Measurements from ENCODE around the gene CCNJL.

The CCNJL gene

DNA sequence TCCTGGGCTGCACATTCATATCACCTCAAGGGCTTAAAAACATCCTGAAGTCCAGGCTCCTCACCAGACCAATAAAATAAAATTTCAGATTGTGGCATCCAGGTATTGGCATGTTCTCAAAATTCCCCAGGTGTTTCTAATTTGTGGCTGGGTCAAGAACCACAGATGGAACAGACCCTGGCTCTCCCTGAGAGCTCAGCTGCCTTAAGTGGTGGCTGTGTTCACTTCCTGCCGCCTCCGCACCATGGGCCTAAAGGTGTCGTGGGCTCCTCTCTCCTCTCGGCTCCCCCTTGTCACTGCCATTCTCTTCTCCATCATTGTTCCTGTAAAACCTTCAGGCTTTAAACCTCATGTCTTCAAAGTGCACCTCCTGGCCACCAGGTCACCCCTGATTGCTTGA lies 17.8 kb upstream of the CCNJL start:
- DNase-seq: no peak

DNA sequence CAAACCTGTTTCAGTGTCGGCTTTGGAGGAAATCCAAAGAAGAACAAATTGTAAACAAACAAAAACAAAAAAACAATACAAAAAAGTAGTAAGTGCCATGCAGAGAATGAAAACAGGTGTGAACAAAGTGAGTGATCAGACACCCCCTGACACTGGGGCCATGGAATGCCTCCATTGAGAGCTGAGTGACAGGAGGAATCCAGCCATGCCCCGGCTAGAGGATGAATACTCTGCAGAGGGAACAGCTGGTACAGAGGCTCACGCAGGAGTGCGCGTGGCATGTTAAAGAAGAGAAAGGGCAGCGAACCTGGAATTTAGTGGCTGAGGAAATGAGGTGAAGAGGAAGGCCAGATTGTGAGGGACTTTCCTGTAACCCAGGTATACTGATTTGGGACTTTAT lies 15.5 kb upstream of the CCNJL start:
- DNase-seq: no peak

GRCh38 chr5:160326981-160327380 lies 14.6 kb upstream of the CCNJL start:
- no peak for DNase-seq

- DNase-seq: no peak
Measured at GRCh38 chr5:160325716-160326115, 13.4 kb upstream of the CCNJL start.

DNA sequence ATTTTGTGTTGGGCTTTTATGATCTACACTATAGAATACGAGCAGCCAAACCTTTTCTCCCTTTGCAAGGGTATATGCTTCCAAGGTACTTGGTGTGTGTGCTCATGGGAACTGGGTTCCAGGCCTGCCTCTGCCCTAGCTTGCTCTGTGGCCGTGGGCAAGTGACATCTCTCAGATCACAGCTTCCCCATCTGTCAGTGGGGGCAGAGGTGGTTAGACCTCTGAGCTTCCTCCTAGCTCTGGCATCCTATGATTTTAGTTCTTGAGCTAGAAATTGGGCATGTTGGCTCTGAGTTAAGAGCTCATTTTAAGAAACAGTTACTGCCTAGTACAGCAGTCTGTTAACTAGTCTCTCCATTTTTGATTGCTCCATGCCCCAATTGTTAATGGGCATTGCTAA lies 12.5 kb upstream of the CCNJL start:
- no peak for DNase-seq

DNA sequence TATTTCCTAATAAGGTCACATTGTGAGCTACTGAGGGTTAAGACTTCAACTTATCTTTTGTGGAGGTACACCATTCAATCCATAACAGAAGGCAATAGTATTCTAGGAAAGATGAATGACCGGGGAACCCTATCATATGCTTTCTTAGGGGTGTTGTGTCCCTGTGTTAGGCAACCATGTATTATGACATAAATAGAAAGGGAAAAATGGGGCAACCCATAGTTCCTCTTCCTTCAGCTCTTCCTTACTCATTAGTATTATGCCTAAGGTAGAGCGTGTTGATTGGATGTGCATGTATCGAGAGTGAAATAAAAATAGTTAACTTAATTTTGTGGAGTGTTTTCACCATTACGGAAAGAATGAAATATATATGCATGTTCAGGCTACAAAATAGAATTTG lies 6.0 kb upstream of the CCNJL start:
- no peak for DNase-seq

DNA sequence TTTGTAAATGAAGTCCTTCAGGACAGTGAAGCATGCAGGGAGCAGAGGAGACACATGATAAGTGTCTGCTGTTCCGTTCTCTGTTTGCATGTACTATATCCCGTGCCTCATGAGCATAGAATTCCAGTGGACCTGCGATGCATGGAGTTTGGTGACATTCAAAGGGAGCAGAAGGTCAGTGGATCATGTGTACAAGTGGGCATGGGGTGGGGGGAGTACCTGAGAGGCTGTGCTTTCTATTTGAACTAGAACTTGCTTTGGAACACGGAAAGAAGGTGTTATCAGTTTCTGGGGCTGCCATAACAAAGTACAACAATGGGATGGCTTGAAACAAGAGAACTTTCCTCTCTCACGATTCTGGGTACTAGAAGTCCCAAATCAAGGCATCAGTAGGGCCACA lies 5.1 kb upstream of the CCNJL start:
- no peak for DNase-seq

- no peak for DNase-seq
Measured at GRCh38 chr5:160315968-160316367, 3.6 kb upstream of the CCNJL start.

GRCh38 chr5:160312960-160313727 lies 780 bp upstream of the CCNJL start:
- DNase-seq: no peak

DNA sequence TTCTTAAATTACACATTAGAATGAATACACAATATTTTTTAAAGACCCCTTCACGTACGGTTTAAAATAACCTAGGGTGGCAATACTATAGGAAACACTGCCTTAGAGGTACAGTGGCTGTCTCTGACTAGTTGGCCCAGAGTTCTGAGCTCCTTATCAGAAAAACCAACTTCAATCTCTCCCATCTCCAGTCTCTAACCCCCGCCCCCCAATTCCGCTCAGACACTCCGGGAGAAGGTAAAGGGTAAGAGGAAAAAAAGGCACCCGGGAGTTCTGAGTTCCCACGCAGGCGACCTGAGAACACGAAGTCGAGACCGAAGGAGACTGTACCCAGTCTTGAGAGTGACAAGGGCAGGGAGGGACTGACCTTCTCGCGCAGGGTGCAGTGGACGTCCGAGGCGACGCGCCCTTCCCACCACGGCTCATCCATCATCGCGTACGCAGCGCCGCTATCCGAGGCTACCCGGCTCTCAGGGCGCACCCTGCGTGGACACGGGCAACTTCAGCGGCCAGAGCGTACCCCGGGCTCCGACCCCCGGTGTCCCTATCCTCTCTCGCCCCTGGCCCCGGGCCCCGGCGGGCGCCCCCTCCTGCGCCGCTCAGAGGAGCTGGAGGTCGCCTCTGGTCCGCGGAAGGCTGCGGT lies 752 bp downstream of the CCNJL start:
- DNase-seq: no peak

- no peak for DNase-seq
Measured at GRCh38 chr5:160310552-160311295, 1.6 kb downstream of the CCNJL start.

- no peak for DNase-seq
Measured at GRCh38 chr5:160310140-160310539, 2.2 kb downstream of the CCNJL start.

GRCh38 chr5:160306696-160307095 lies 5.7 kb downstream of the CCNJL start:
- no peak for DNase-seq

GRCh38 chr5:160305319-160305718 lies 7.0 kb downstream of the CCNJL start:
- no peak for DNase-seq

DNA sequence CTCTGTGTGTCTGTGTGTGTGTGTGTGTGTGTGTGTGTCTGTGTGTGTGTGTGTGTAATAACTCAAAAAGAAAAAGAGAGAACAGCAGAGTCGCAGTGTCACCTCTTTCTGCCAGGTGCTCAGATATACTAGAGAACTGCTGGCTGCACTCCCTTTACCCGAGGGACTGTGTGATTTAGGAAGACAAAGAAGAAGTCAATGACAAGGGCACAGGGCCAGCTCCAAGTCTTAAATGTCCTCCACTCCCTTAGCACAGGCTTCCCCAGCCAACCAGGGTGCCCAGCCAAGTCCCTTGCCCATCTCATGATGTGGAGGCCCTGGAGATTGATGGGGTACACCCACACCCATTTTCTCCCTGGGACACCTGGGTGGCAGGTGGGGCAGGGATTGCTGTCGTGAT lies 8.7 kb downstream of the CCNJL start:
- no peak for DNase-seq

DNA sequence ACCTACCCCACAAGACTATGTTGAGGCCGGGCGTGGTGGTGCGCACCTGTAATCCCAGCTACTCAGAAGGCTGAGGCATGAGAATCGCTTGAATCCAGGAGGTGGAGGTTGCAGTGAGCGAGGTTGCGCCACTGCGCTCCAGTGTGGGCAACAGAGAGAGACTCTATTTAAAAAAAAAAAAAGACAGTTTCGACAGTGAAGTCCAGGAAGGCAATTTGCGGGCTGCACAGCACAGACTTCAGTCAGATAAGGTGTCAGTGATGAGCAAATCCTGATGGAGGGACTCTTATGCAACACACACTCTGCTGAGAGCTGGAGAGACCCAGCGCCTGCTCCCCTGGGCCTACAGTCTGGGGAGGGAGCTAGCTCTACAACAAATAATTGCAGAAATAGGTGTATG lies 14.2 kb downstream of the CCNJL start:
- DNase-seq: no peak

DNA sequence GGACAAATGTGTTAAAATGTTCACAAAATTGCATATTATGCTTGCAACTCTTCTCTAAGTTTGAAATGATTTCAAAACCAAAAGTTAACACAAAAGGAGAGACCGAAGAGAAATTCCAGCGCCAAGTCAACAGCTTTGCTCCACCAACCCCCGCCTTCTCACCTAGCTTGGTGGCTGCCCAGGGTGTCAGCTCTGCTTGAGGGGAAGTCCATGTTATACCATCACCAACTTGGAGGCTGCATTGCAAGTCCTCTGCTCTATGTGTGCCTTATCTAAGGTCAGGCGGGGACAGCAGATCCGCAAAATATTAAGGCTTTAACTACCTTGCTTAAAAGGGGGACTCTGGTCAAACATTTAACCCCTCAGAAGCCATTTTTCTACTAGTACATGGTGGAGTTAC lies 14.6 kb downstream of the CCNJL start:
- DNase-seq: no peak

DNA sequence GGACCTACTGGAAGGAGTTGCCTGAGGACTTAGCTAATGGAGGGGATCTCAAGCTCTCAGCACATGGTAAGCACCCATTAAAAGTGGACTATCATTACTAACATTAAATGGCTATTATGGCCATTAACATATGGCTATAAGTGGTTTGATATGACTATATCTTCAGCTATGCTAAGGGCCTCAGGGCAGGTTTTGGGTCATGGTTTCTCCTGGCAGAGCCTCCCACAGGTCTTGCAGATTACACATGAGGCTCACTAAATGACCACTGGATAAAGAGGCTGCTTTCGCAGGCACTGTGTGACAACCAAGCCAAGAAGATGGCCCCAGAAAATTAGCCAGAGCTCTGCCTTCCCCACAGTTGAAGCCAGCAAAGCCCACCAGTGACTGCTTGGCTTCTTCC lies 15.4 kb downstream of the CCNJL start:
- no peak for DNase-seq

- DNase-seq: no peak
Measured at GRCh38 chr5:160296496-160296895, 15.9 kb downstream of the CCNJL start.

DNA sequence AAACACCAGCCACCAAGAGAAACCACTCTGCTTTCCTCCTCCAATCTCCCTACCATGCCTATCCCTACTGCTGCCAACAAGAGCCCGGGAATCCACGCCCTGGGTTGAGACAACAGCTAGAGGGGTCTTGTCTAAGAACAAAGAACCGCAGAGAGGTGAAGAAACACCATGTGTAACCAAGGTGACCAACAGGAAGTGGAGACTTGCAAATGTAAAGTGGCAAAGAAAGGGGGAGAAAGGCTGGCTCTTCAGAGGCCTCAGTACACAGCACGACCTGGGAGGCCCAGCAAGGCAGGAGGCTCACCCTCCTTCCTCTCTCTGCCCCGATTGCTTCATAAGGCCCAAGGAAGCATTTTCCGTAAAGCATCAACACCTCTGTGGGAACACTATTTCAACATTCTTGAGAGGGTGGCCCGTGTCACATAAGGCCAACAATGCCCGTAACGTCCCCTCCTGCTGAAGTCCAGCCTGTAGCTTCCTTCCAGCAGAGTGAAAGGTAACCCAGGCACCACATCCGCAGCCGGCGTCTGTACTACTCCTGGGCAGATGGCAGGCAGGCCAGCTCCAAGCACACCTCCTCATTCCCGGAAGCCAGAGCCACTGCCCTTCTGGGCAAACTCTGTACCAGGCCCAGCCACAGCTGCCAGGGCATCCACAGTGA lies 18.3 kb downstream of the CCNJL start:
- DNase-seq: no peak

- DNase-seq: no peak
Measured at GRCh38 chr5:160293386-160293785, 19.0 kb downstream of the CCNJL start.

DNA sequence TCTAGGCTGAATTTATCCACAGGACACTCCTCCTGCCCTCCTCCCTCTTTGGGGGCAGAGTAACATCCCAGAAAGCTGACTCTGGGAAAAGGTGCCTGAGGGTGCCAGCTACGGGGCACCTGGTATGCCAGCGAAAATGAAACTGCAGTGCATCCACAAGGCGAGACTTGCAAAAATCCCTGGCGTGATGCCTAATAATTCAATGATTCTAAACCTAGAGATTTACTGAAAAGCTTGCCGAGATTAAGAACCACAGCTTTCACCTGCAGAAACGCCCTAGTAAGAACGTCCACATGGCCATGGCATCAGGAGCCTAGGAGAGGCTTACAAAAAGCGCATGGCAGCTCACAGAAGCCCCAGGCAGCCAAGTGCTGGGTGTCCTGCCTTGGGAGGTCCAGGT lies 20.9 kb downstream of the CCNJL start:
- no peak for DNase-seq

DNA sequence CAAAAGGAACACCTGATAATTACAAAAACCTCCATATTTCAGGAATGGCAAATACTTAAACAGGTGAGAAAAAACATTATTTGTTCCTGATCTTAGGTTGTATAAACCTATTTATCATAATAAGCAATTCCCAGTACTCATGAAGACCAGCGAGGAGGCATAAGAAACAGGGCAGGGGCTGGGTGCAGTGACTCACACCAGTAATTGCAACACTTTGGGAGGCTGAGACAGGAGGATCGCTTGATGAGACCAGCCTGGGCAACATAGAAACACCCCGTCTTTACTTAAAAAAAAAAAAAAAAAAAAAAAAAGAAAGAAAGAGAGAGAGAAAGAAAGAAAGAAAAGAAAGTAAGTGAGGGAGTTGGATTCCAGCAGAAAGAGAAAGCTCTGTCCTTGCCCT lies 21.6 kb downstream of the CCNJL start:
- no peak for DNase-seq

GRCh38 chr5:160289721-160290120 lies 22.6 kb downstream of the CCNJL start:
- DNase-seq: no peak

Measured in activated effector memory CD4-positive, alpha-beta T cell treated with Interleukin-2 at 50 U/mL for 16 hours (primary cell).